ENCODE data around the gene IL17B.

DNA sequence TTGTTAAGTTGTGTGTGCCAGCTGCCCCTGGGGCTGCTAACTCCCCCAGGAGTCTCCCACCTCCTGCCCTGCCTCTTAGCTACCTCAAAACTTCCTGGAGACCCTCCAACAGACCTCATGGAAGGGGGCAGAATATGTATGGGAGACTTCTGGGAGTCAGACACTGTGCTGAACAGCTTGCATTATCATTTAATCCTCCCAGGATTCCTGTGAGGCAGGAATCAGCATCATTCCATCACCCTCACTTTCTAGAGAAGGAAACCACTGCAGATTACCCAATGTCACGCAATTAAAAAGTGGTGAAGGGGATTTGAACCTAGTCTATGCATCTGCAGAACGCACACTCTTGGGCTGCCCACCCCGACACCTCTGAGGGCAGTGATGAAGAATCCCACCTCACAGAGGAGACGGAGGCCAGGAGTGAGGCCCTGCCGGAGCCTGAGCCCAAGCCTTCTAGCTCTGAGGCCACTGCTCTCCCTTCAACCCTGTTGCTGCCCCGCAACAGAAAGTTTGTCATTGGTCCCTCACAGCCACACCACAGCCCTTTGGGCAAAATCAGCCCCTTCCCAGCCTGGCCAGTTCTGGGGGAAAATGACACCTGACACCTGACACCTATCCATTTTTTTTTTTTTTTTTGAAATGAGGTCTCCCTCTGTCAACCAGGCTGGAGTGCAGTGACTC is 30.3 kb upstream of the IL17B start:
- TF ChIP-seq, protein P1, sequence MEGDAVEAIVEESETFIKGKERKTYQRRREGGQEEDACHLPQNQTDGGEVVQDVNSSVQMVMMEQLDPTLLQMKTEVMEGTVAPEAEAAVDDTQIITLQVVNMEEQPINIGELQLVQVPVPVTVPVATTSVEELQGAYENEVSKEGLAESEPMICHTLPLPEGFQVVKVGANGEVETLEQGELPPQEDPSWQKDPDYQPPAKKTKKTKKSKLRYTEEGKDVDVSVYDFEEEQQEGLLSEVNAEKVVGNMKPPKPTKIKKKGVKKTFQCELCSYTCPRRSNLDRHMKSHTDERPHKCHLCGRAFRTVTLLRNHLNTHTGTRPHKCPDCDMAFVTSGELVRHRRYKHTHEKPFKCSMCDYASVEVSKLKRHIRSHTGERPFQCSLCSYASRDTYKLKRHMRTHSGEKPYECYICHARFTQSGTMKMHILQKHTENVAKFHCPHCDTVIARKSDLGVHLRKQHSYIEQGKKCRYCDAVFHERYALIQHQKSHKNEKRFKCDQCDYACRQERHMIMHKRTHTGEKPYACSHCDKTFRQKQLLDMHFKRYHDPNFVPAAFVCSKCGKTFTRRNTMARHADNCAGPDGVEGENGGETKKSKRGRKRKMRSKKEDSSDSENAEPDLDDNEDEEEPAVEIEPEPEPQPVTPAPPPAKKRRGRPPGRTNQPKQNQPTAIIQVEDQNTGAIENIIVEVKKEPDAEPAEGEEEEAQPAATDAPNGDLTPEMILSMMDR (IDR thresholded peaks at IDR 0.05), result no peak
- TF ChIP-seq POLR2A (IDR thresholded peaks at IDR 0.05), result no peak

Data from Peyer's patch (tissue), 4 donors.